GM12874 (cell line): ENCODE measurements around the gene ZSWIM6.

Experiments
- TF ChIP-seq, protein P1 (sequence below): IDR thresholded peaks from 2 replicates; pipeline ENCODE4 v1.5.1; 2011; ENCODE audit warnings: low read depth, mild to moderate bottlenecking, control low read depth, low read length, moderate library complexity; ENCODE audit not compliant: insufficient read depth

Gene ZSWIM6

DNA sequence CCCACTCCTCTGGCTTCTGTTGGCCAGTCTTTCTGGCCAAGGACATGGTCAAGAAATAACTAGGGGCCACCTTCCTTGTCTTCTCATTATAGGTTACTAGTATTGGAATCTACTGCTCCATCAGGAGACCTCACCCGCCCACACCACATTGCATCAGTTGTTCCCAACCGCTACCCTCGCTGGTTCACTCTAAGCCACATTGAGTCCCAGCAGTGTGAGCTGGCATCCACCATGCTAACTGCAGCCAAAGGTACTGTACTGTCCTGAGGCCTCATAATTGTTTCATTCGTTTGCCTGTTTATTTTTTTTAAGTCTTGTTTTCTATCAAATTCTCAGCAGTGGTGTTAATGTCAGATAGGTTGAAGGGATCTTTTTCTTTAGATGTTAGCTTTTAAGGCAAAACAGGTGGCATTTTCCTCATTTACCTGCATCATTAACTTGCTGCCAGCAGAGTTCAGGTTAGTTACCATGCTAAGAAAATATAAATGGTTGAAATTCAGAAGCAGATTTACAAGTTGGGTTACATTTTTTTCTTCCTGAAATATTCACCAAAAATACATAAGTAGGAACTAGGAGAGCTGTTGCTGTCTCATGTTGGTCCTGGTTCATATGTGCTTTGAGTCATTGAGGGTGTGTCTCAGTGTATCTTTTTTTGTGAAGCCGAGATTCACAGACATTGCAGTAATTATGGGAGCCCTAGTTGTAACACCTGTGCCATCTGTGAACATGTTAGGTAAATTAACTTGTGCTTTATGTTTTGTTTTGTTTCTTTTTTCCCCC is 206.9 kb downstream of the ZSWIM6 start:
- TF ChIP-seq, protein P1, sequence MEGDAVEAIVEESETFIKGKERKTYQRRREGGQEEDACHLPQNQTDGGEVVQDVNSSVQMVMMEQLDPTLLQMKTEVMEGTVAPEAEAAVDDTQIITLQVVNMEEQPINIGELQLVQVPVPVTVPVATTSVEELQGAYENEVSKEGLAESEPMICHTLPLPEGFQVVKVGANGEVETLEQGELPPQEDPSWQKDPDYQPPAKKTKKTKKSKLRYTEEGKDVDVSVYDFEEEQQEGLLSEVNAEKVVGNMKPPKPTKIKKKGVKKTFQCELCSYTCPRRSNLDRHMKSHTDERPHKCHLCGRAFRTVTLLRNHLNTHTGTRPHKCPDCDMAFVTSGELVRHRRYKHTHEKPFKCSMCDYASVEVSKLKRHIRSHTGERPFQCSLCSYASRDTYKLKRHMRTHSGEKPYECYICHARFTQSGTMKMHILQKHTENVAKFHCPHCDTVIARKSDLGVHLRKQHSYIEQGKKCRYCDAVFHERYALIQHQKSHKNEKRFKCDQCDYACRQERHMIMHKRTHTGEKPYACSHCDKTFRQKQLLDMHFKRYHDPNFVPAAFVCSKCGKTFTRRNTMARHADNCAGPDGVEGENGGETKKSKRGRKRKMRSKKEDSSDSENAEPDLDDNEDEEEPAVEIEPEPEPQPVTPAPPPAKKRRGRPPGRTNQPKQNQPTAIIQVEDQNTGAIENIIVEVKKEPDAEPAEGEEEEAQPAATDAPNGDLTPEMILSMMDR = no peak

- TF ChIP-seq, protein P1 = no peak
Measured at GRCh38 chr5:61549530-61549929, 217.5 kb downstream of the ZSWIM6 start.

- TF ChIP-seq, protein P1 = no peak
Measured at GRCh38 chr5:61551637-61552313, 219.7 kb downstream of the ZSWIM6 start.

- TF ChIP-seq, protein P1 = no peak
Measured at GRCh38 chr5:61559146-61559545, 227.1 kb downstream of the ZSWIM6 start.

GRCh38 chr5:61559722-61560121 is 227.7 kb downstream of the ZSWIM6 start:
- TF ChIP-seq, protein P1 = no peak

GRCh38 chr5:61563401-61563800 is 231.3 kb downstream of the ZSWIM6 start:
- TF ChIP-seq, protein P1 = no peak

GRCh38 chr5:61567337-61567736 is 235.3 kb downstream of the ZSWIM6 start:
- TF ChIP-seq, protein P1 = no peak
